Measurements from ENCODE around the gene NXPE4. TPM values are rescaled to one million over a fixed set of nuclear protein-coding genes. Genes with fewer than 3 reads are reported as not detected.

Gene NXPE4
- total and polyA plus RNA-seq, 10 donors = 0.07 to 0.28 (median 0.25) TPM; not detected in 7

DNA sequence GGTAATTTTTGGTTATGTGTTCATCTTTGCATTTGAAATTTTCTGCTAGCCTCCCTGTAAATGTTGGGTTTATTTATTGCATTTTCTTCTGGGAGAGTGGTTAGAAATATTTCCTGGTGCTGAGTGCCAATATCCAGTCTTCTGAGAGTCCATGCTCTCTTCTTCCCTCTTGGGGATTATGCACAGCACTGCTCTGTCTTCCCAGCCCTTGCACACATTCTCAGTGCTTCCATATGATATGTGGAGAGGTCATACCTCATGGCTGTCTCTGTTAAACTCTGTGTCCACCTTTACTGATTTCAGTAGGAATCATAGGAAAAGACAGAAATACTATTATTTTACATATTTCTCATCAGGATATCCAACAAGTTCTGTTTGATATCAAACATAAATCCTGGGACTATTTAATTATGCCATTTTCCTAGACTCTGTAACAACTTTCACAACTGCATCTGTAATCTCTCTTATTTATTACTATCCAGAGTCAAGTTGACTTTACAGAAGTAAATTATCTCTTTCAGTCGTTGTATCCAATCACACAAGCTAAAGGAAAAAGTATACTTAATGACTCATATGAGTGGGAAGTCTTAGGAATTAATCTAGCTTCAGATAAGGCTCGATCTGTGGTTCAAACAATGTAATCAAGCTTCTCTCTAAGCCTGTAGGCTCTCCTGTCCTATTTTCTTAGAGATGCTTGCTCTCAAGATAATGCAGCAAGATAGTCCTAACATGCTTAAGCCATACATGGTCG lies 33.2 kb downstream of the NXPE4 start:
- intact Hi-C loops (cut with DNase I; ENCODE audit: low total_unique reads) = no loop called here
- 42 to 57% (median 44%) methylated on average over 3 of the region's 3 CpGs for WGBS, 5 donors
- Histone ChIP-seq H3K9me3 (no peaks in the 10 kb centered on the region), H3K4me1 (no peaks in the 10 kb centered on the region), H3K4me3 (no peak overlapping the region), H3K36me3 (no peaks in the 10 kb centered on the region), H3K27me3 (replicated peaks in 1 of 7) (no peaks in the 10 kb centered on the region), H3K27ac (no peak overlapping the region)
- TF ChIP-seq POLR2A (IDR thresholded peaks at IDR 0.05) (no peak), POLR2AphosphoS5 (IDR thresholded peaks at IDR 0.05) (no peak)
- TF ChIP-seq, protein P1, sequence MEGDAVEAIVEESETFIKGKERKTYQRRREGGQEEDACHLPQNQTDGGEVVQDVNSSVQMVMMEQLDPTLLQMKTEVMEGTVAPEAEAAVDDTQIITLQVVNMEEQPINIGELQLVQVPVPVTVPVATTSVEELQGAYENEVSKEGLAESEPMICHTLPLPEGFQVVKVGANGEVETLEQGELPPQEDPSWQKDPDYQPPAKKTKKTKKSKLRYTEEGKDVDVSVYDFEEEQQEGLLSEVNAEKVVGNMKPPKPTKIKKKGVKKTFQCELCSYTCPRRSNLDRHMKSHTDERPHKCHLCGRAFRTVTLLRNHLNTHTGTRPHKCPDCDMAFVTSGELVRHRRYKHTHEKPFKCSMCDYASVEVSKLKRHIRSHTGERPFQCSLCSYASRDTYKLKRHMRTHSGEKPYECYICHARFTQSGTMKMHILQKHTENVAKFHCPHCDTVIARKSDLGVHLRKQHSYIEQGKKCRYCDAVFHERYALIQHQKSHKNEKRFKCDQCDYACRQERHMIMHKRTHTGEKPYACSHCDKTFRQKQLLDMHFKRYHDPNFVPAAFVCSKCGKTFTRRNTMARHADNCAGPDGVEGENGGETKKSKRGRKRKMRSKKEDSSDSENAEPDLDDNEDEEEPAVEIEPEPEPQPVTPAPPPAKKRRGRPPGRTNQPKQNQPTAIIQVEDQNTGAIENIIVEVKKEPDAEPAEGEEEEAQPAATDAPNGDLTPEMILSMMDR (IDR thresholded peaks at IDR 0.05 in 8 of 11, conservative IDR thresholded peaks at IDR 0.05 in 3 of 11) = no peak
- no peak for DNase-seq

DNA sequence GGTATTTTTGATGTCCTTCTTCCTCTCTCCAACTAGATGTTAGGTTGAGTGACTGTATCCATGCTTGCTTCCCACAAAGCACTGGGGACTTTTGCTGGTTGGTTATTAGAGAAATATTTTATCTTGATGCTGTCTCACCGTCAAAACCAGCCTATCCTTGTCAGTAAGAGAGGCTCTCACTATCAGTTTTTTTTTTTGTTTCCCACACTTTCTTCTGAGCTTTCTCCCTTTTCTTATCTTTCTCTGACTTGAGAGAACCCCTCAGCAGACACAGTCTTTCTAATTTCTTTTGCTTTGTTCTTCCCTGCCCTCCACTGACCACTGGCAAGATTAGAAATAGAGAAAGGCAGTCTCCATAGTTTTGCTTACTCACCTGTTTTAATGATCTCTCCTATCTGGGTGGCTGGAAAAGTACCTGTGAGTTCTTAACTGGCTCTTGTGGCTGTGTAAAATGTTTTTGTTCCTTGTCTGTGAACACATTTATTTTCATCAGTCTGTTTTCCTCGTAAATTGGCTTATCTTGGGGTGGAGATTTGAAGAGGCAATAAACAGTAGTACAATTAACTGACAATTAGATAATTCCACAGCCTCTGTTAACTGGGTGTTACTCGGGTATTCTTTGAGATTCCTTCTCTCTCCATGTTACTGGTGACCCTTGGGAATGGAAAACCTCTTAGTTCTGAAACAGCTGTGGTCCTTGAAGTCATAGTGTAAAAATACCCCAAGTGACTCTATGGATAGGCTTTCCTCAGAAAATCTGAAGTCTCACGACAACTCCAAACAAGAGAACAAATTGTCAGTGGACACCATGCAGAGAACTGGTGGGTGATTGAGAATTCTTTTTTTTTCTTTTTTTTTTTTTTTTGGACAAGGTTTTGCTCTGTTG lies 35.9 kb downstream of the NXPE4 start, which contains the start of gene NXPE1:
NXPE1 (minus strand) TSS at position 457 of the 886 bp plus-strand sequence. CDS start 8,680 bp downstream, outside the sequence.
- TF ChIP-seq POLR2A (IDR thresholded peaks at IDR 0.05) = no peak
- TF ChIP-seq POLR2AphosphoS5 (IDR thresholded peaks at IDR 0.05) = no peak
- TF ChIP-seq, protein P1 (IDR thresholded peaks at IDR 0.05 in 8 of 11, conservative IDR thresholded peaks at IDR 0.05 in 3 of 11) = no peak
- intact Hi-C loops (cut with DNase I; ENCODE audit: low total_unique reads) = no loop called here
- DNase-seq = no peak
- H3K9me3 ChIP-seq = no peaks in the 10 kb centered on the region
- H3K36me3 ChIP-seq = no peaks in the 10 kb centered on the region
- no peak within 1 kb of the TSS for H3K27ac ChIP-seq
- no peak within 1 kb of the TSS for H3K4me3 ChIP-seq
- no peaks in the 10 kb centered on the region for H3K27me3 ChIP-seq (replicated peaks in 1 of 7)
- WGBS, 5 donors = 76 to 84% (median 77%) methylated on average over 4 of the region's 4 CpGs
- H3K4me1 ChIP-seq = peaks cover 0 to 6% (median 0%) of the 10 kb centered on the region in 6 donors

DNA sequence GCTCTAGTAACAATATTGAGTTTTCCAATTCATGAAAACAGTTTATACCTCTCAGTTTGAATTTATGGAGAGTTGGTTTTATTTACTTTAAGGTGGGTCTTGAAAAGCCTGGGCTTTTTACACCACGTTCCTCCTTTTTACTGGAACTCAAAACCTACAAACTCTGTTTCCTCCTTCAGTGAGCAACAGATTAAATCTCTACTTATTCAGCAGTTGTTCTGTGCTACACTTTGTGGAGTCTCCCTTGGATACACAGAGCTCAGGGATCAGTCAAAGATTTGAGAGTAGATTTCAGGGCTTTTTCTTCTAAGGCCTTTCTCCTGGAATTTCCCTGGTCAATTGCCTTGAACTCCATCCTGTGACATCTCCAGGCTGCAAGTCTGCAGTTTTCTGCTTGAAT lies 39.5 kb downstream of the NXPE4 start:
- H3K27me3 ChIP-seq (replicated peaks in 1 of 7) = no peaks in the 10 kb centered on the region
- intact Hi-C loops (cut with DNase I; ENCODE audit: low total_unique reads) = no loop called here
- no peak for TF ChIP-seq POLR2A (IDR thresholded peaks at IDR 0.05)
- no peak for TF ChIP-seq POLR2AphosphoS5 (IDR thresholded peaks at IDR 0.05)
- TF ChIP-seq, protein P1 (IDR thresholded peaks at IDR 0.05 in 8 of 11, conservative IDR thresholded peaks at IDR 0.05 in 3 of 11) = no peak
- no peak overlapping the region for H3K4me3 ChIP-seq
- peaks cover 0 to 6% (median 0%) of the 10 kb centered on the region in 6 donors for H3K4me1 ChIP-seq
- H3K9me3 ChIP-seq = no peaks in the 10 kb centered on the region
- 15 to 23% (median 20%) methylated on average over 1 of the region's 1 CpG for WGBS, 5 donors
- peak overlapping the region in 3 of 8 donors; percentile 16 to 27 (median 21) for H3K27ac ChIP-seq
- DNase-seq = no peak
- no peaks in the 10 kb centered on the region for H3K36me3 ChIP-seq

DNA sequence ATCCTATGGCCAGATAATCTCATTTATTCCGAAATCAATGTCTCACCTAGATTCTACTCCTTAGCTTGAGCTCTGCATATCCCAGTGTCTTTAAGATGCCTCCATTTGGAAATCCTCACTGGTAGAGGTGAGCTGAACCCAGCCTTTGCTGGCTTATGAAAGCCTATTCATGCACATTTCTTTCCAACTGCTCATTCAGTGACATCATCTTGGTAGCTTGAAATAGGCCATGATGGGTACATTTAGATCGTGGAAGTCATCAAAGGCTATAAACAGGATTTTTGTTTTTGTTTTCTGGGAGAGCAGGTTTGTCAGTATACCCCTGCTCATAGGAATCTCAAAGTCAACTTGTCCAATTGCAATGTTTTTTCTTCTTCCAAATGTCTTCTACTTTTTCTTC lies 41.9 kb downstream of the NXPE4 start:
- no peak overlapping the region for H3K4me3 ChIP-seq
- no peak overlapping the region for H3K27ac ChIP-seq
- no peaks in the 10 kb centered on the region for H3K27me3 ChIP-seq (replicated peaks in 1 of 7)
- H3K9me3 ChIP-seq = no peaks in the 10 kb centered on the region
- peaks cover 0 to 6% (median 0%) of the 10 kb centered on the region in 6 donors for H3K4me1 ChIP-seq
- TF ChIP-seq POLR2A (IDR thresholded peaks at IDR 0.05) = no peak
- TF ChIP-seq, protein P1 (IDR thresholded peaks at IDR 0.05 in 8 of 11, conservative IDR thresholded peaks at IDR 0.05 in 3 of 11) = no peak
- no peak for TF ChIP-seq POLR2AphosphoS5 (IDR thresholded peaks at IDR 0.05)
- intact Hi-C loops (cut with DNase I; ENCODE audit: low total_unique reads) = no loop called here
- H3K36me3 ChIP-seq = no peaks in the 10 kb centered on the region
- DNase-seq = no peak
- 68 to 90% (median 87%) methylated on average over 2 of the region's 2 CpGs for WGBS, 5 donors

All from spleen (tissue), 11 donors.